Measurements from ENCODE around the gene PACS1. TPM values are rescaled to one million over a fixed set of nuclear protein-coding genes. Genes with fewer than 3 reads are reported as not detected.

PACS1 gene
- total RNA-seq, 1 experiment from 2014 or later, result 91.8 TPM

DNA sequence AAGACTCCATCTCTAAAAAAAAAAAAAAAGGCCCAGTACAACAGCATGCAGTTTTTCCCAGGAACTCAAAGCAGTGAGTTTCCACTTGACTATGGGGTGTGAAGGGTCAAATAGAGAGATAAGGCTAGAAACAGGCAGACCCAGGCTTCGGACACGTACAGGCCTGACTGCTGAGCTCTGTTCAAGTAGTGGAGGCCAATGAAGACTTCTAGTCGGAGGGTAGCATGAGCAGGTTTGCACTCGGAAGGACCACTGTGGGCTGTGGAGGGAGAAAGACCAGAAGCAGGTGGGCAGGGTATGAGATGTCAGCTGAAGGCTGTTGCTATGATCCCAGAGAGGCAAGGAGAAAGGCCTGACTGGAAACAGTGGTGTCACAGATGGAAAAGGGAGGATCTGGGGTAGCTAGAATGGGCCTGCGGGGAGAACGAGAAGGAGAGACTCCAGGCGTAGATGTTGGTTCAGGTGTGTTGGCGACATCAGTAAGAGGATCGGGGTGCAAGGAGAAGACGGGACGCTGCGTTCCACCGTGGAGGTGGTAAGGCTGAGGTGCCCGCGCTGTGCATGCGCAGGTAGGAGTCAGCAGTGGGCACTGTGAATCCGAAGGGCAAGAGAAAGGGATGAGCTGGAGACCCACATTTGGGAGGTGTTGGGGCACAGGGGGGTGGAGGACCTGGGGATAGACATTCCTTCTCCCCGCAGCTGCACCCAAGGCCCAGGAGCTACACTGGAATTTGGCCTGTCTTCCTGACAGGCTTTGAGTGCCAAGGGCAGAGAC, 149.0 kb downstream of the PACS1 start:
- Histone ChIP-seq H3K27me3 (ENCODE audit: control insufficient read depth, insufficient read depth, low read length) (no peaks in the 10 kb centered on the region), H3K36me3 (ENCODE audit: control insufficient read depth, insufficient read depth, low read length) (peaks cover 6% of the 10 kb centered on the region; the same call in 1 of the 2 replicates), H3K9me3 (ENCODE audit: control insufficient read depth, insufficient read depth, low read depth, low read length) (no peaks in the 10 kb centered on the region), H3K4me1 (ENCODE audit: control insufficient read depth, insufficient read depth, low read length) (peaks cover 4% of the 10 kb centered on the region; the same call in 1 of the 2 replicates), H3K4me3 (ENCODE audit: low read depth in 2 of 2, low read length in 2 of 2) (no peak overlapping the region), H3K27ac (ENCODE audit: low read length) (no peak overlapping the region)
- CTCF ChIA-PET, result no interaction called here
- no peak for ATAC-seq
- BruUV-seq (replicated peaks), result TSS peak; percentile 46
- intact Hi-C loops (cut with micrococcal nuclease; ENCODE audit: unreplicated experiment) (no loop called here), in situ Hi-C loops (cut with HindIII; ENCODE audit: low pct_unique_long_range_greater_than_20kb, low sequenced_read_pairs) (no loop called here)
- DNase-seq (ENCODE audit: low read depth, low spot score), result no peak
- POLR2A ChIA-PET, result no interaction called here
- TF ChIP-seq SIN3A (IDR thresholded peaks at IDR 0.05; ENCODE audit: borderline replicate concordance, insufficient read depth, low read depth, low read length), result no peak
- TF ChIP-seq TCF7L2 (IDR thresholded peaks at IDR 0.05; ENCODE audit: low read depth, low read length), result no peak
- TF ChIP-seq, protein P1, sequence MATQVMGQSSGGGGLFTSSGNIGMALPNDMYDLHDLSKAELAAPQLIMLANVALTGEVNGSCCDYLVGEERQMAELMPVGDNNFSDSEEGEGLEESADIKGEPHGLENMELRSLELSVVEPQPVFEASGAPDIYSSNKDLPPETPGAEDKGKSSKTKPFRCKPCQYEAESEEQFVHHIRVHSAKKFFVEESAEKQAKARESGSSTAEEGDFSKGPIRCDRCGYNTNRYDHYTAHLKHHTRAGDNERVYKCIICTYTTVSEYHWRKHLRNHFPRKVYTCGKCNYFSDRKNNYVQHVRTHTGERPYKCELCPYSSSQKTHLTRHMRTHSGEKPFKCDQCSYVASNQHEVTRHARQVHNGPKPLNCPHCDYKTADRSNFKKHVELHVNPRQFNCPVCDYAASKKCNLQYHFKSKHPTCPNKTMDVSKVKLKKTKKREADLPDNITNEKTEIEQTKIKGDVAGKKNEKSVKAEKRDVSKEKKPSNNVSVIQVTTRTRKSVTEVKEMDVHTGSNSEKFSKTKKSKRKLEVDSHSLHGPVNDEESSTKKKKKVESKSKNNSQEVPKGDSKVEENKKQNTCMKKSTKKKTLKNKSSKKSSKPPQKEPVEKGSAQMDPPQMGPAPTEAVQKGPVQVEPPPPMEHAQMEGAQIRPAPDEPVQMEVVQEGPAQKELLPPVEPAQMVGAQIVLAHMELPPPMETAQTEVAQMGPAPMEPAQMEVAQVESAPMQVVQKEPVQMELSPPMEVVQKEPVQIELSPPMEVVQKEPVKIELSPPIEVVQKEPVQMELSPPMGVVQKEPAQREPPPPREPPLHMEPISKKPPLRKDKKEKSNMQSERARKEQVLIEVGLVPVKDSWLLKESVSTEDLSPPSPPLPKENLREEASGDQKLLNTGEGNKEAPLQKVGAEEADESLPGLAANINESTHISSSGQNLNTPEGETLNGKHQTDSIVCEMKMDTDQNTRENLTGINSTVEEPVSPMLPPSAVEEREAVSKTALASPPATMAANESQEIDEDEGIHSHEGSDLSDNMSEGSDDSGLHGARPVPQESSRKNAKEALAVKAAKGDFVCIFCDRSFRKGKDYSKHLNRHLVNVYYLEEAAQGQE (IDR thresholded peaks at IDR 0.05; ENCODE audit: insufficient read depth in 1 of 2, low read depth in 2 of 2, low read length in 1 of 2), result no peak
- no peak for TF ChIP-seq POLR2AphosphoS5 (IDR thresholded peaks at IDR 0.05; ENCODE audit: low read depth, low read length)
- TF ChIP-seq, protein P2, sequence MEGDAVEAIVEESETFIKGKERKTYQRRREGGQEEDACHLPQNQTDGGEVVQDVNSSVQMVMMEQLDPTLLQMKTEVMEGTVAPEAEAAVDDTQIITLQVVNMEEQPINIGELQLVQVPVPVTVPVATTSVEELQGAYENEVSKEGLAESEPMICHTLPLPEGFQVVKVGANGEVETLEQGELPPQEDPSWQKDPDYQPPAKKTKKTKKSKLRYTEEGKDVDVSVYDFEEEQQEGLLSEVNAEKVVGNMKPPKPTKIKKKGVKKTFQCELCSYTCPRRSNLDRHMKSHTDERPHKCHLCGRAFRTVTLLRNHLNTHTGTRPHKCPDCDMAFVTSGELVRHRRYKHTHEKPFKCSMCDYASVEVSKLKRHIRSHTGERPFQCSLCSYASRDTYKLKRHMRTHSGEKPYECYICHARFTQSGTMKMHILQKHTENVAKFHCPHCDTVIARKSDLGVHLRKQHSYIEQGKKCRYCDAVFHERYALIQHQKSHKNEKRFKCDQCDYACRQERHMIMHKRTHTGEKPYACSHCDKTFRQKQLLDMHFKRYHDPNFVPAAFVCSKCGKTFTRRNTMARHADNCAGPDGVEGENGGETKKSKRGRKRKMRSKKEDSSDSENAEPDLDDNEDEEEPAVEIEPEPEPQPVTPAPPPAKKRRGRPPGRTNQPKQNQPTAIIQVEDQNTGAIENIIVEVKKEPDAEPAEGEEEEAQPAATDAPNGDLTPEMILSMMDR (IDR thresholded peaks at IDR 0.05), result no peak

DNA sequence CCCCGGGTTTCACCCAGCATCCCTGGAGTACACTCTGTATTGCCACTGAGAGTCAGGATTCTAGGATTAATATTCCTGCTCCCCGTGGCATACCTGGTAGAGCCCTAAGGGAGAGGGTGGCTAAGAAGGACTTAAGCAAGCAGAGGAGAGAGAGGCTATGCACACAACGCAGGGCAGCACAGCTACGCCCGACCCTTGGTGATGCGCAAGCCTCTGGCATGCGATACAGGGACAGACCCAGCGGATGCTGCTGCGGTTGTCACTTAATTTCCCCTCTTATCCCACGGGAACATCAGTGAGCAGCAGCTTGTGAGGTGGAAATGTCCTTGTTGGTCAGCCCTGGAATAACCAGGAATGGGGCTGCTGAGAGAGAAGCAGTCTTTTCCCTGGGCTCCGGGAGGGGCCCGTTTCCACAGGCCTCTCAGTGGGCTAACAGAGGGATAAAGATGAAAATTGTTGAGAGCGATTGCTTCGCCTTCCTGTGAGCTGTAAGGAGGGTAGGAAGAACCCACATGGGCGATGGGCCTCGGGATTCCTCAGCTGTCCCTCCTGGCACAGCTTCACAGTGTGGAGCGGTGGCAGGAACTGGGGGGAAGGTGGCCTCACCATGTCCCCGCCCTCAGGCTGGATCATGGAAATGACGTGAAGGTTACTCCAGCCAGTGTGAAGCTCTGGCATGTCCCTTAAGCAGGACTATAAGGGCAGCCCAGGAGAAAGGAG, 149.9 kb downstream of the PACS1 start:
- no peak for DNase-seq (ENCODE audit: low read depth, low spot score)
- TF ChIP-seq SIN3A (IDR thresholded peaks at IDR 0.05; ENCODE audit: borderline replicate concordance, insufficient read depth, low read depth, low read length), result no peak
- TF ChIP-seq TCF7L2 (IDR thresholded peaks at IDR 0.05; ENCODE audit: low read depth, low read length), result no peak
- TF ChIP-seq, protein P1 (IDR thresholded peaks at IDR 0.05; ENCODE audit: insufficient read depth in 1 of 2, low read depth in 2 of 2, low read length in 1 of 2), result no peak
- TF ChIP-seq, protein P2 (IDR thresholded peaks at IDR 0.05), result no peak
- POLR2A ChIA-PET, result no interaction called here
- in situ Hi-C loops (cut with HindIII; ENCODE audit: low pct_unique_long_range_greater_than_20kb, low sequenced_read_pairs) (no loop called here), intact Hi-C loops (cut with micrococcal nuclease; ENCODE audit: unreplicated experiment) (no loop called here)
- CTCF ChIA-PET, result interaction anchor here (0.8 kb wide), 1 partner anchor 39 kb away, joined by 4 read pairs; no protein-coding TSS in a partner anchor
- H3K27me3 ChIP-seq (ENCODE audit: control insufficient read depth, insufficient read depth, low read length), result no peaks in the 10 kb centered on the region
- no peak overlapping the region for H3K4me3 ChIP-seq (ENCODE audit: low read depth in 2 of 2, low read length in 2 of 2)
- H3K4me1 ChIP-seq (ENCODE audit: control insufficient read depth, insufficient read depth, low read length), result peaks cover 4% of the 10 kb centered on the region; the same call in 1 of the 2 replicates
- no peak for ATAC-seq
- BruUV-seq (replicated peaks), result no TSS peak
- no peak overlapping the region for H3K27ac ChIP-seq (ENCODE audit: low read length)
- H3K9me3 ChIP-seq (ENCODE audit: control insufficient read depth, insufficient read depth, low read depth, low read length), result no peaks in the 10 kb centered on the region
- peaks cover 10% of the 10 kb centered on the region; the same call in 1 of the 2 replicates for H3K36me3 ChIP-seq (ENCODE audit: control insufficient read depth, insufficient read depth, low read length)

All from Panc1 (cell line).